ENCODE results near the gene ZNF503.

The ZNF503 gene

GRCh38 chr10:75401569-75402485 lies at the start of gene ZNF503:
Gene ZNF503 (minus strand): TSS chr10:75401764. CDS start chr10:75401419, 345 bp downstream.
- peak within 1 kb of the TSS; percentile 99 for H3K4me3 ChIP-seq (ENCODE audit: low read depth, low read length)
- TF ChIP-seq CTCF (IDR thresholded peaks at IDR 0.05; ENCODE audit: low read depth, low read length): peak; percentile 24
- DNase-seq (ENCODE audit: low read depth, low spot score): peak; percentile 99
- in situ Hi-C loops (cut with HindIII; ENCODE audit: low sequenced_read_pairs): no loop called here

GRCh38 chr10:75450644-75451640 lies 49.4 kb upstream of the ZNF503 start:
- H3K4me3 ChIP-seq (ENCODE audit: low read depth, low read length): no peak overlapping the region
- TF ChIP-seq CTCF (IDR thresholded peaks at IDR 0.05; ENCODE audit: low read depth, low read length): no peak
- DNase-seq (ENCODE audit: low read depth, low spot score): no peak
- in situ Hi-C loops (cut with HindIII; ENCODE audit: low sequenced_read_pairs): no loop called here

GRCh38 chr10:75450075-75450445 lies 48.5 kb upstream of the ZNF503 start:
- no peak for TF ChIP-seq CTCF (IDR thresholded peaks at IDR 0.05; ENCODE audit: low read depth, low read length)
- in situ Hi-C loops (cut with HindIII; ENCODE audit: low sequenced_read_pairs): no loop called here
- no peak for DNase-seq (ENCODE audit: low read depth, low spot score)
- H3K4me3 ChIP-seq (ENCODE audit: low read depth, low read length): no peak overlapping the region

- H3K4me3 ChIP-seq (ENCODE audit: low read depth, low read length): no peak overlapping the region
- TF ChIP-seq CTCF (IDR thresholded peaks at IDR 0.05; ENCODE audit: low read depth, low read length): no peak
- DNase-seq (ENCODE audit: low read depth, low spot score): no peak
- in situ Hi-C loops (cut with HindIII; ENCODE audit: low sequenced_read_pairs): no loop called here
Observed at GRCh38 chr10:75449382-75450074, 48.0 kb upstream of the ZNF503 start.

- no peak for DNase-seq (ENCODE audit: low read depth, low spot score)
- in situ Hi-C loops (cut with HindIII; ENCODE audit: low sequenced_read_pairs): no loop called here
- TF ChIP-seq CTCF (IDR thresholded peaks at IDR 0.05; ENCODE audit: low read depth, low read length): no peak
- H3K4me3 ChIP-seq (ENCODE audit: low read depth, low read length): no peak overlapping the region
Observed at GRCh38 chr10:75448166-75448565, 46.6 kb upstream of the ZNF503 start.

- DNase-seq (ENCODE audit: low read depth, low spot score): no peak
- no peak for TF ChIP-seq CTCF (IDR thresholded peaks at IDR 0.05; ENCODE audit: low read depth, low read length)
- in situ Hi-C loops (cut with HindIII; ENCODE audit: low sequenced_read_pairs): no loop called here
- H3K4me3 ChIP-seq (ENCODE audit: low read depth, low read length): no peak overlapping the region
Observed at GRCh38 chr10:75446508-75446907, 44.9 kb upstream of the ZNF503 start.

Data from astrocyte of the spinal cord (primary cell).